ENCODE results near the gene GRK5. TPM values are rescaled to one million over a fixed set of nuclear protein-coding genes. Genes with fewer than 3 reads are reported as not detected.

The GRK5 gene
- total RNA-seq, 1 donor from 2014 or later = 4.3 TPM

GRCh38 chr10:119418362-119418761 lies 211.0 kb downstream of the GRK5 start:
- Mint-ChIP-seq H3K4me1 (peaks cover 52% of the 10 kb centered on the region), H3K27me3 (ENCODE audit: insufficient read depth, low read depth) (peaks cover 4% of the 10 kb centered on the region), H3K4me3 (no peak overlapping the region), H3K9me3 (no peaks in the 10 kb centered on the region), H3K36me3 (no peaks in the 10 kb centered on the region), H3K27ac (no peak overlapping the region)
- DNase-seq (ENCODE audit: low spot score) = peak; percentile 40
- Histone ChIP-seq H3K36me3 (no peaks in the 10 kb centered on the region), H3K9me3 (ENCODE audit: low read depth) (no peaks in the 10 kb centered on the region), H3F3A (ENCODE audit: low read depth) (peaks cover 6% of the 10 kb centered on the region), H3K4me3 (no peak overlapping the region), H3K27ac (no peak overlapping the region), H4K20me1 (ENCODE audit: low read depth) (no peaks in the 10 kb centered on the region), H3K9ac (no peak overlapping the region), H3K27me3 (no peaks in the 10 kb centered on the region), H3K4me1 (peaks cover 19% of the 10 kb centered on the region), H3K4me2 (no peak overlapping the region), H3K79me2 (ENCODE audit: low read depth) (no peaks in the 10 kb centered on the region), H2AFZ (replicated peaks) (no peak overlapping the region)
- TF ChIP-seq EZH2phosphoT487 (IDR thresholded peaks at IDR 0.05) (no peak), CTCF (IDR thresholded peaks at IDR 0.05) (no peak), EZH2 (IDR thresholded peaks at IDR 0.05) (no peak)

- no peak overlapping the region for H3K4me3 ChIP-seq
- H3K27me3 ChIP-seq = no peaks in the 10 kb centered on the region
- Mint-ChIP-seq H3K36me3 (no peaks in the 10 kb centered on the region), H3K27me3 (ENCODE audit: insufficient read depth, low read depth) (peaks cover 7% of the 10 kb centered on the region), H3K4me3 (no peak overlapping the region), H3K27ac (no peak overlapping the region), H3K4me1 (peaks cover 43% of the 10 kb centered on the region), H3K9me3 (no peaks in the 10 kb centered on the region)
- H3K36me3 ChIP-seq = no peaks in the 10 kb centered on the region
- no peak for TF ChIP-seq EZH2phosphoT487 (IDR thresholded peaks at IDR 0.05)
- no peak for TF ChIP-seq EZH2 (IDR thresholded peaks at IDR 0.05)
- no peak for TF ChIP-seq CTCF (IDR thresholded peaks at IDR 0.05)
- H3K79me2 ChIP-seq (ENCODE audit: low read depth) = no peaks in the 10 kb centered on the region
- H4K20me1 ChIP-seq (ENCODE audit: low read depth) = no peaks in the 10 kb centered on the region
- H3K9ac ChIP-seq = no peak overlapping the region
- H3K4me1 ChIP-seq = peaks cover 14% of the 10 kb centered on the region
- H3K27ac ChIP-seq = no peak overlapping the region
- no peaks in the 10 kb centered on the region for H3K9me3 ChIP-seq (ENCODE audit: low read depth)
- H3F3A ChIP-seq (ENCODE audit: low read depth) = peaks cover 6% of the 10 kb centered on the region
- no peak overlapping the region for H3K4me2 ChIP-seq
- no peak for DNase-seq (ENCODE audit: low spot score)
- no peak overlapping the region for H2AFZ ChIP-seq (replicated peaks)
Measured at GRCh38 chr10:119419931-119420330, 212.6 kb downstream of the GRK5 start.

- no peaks in the 10 kb centered on the region for H3K27me3 ChIP-seq
- peaks cover 17% of the 10 kb centered on the region for H3K4me1 ChIP-seq
- peak overlapping the region; percentile 37 for H3K4me2 ChIP-seq
- H3K9ac ChIP-seq = no peak overlapping the region
- H3F3A ChIP-seq (ENCODE audit: low read depth) = peaks cover 6% of the 10 kb centered on the region
- H4K20me1 ChIP-seq (ENCODE audit: low read depth) = no peaks in the 10 kb centered on the region
- no peaks in the 10 kb centered on the region for H3K9me3 ChIP-seq (ENCODE audit: low read depth)
- DNase-seq (ENCODE audit: low spot score) = no peak
- H3K27ac ChIP-seq = no peak overlapping the region
- H3K36me3 Mint-ChIP-seq = peaks cover 2% of the 10 kb centered on the region
- no peak overlapping the region for H2AFZ ChIP-seq (replicated peaks)
- no peaks in the 10 kb centered on the region for H3K79me2 ChIP-seq (ENCODE audit: low read depth)
- no peaks in the 10 kb centered on the region for H3K36me3 ChIP-seq
- H3K4me3 Mint-ChIP-seq = no peak overlapping the region
- H3K4me1 Mint-ChIP-seq = peaks cover 44% of the 10 kb centered on the region
- no peaks in the 10 kb centered on the region for H3K9me3 Mint-ChIP-seq
- peak overlapping the region; percentile 9 for H3K27ac Mint-ChIP-seq
- TF ChIP-seq CTCF (IDR thresholded peaks at IDR 0.05) (no peak), EZH2 (IDR thresholded peaks at IDR 0.05) (no peak), EZH2phosphoT487 (IDR thresholded peaks at IDR 0.05) (no peak)
- H3K27me3 Mint-ChIP-seq (ENCODE audit: insufficient read depth, low read depth) = peaks cover 7% of the 10 kb centered on the region
- no peak overlapping the region for H3K4me3 ChIP-seq
Measured at GRCh38 chr10:119420950-119421875, 213.8 kb downstream of the GRK5 start.
